NCI-H2029 (cell line): ENCODE data around the gene OR1E2.
"Not testable (repeated sequence)": the region's sequence is repeated elsewhere in the genome, so short reads cannot be mapped to it uniquely, and the experiment has no call there.

Experiments
- DNase-seq: peaks from one replicate; lab custom pipeline; 2025; lab: John Stamatoyannopoulos, UW

Gene OR1E2

DNA sequence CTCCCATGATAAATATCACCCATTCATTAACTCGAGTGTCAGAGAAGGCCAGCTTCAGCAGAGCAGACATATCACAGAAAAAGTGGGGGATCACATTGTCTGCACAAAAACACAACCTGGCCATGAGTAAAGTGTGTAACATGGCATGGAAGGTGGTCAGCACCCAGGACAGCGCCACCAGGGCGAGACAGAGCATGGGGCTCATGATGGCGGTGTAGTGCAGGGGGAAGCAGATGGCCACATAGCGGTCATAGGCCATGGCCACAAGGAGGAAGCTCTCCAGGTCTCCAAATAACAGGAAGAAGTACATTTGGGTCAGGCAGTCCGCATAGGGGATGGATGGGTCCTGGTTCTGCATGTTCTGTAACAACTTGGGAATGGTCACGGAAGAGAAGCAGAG, 35.8 kb downstream of the OR1E2 start:
- DNase-seq: not testable (repeated sequence)

DNA sequence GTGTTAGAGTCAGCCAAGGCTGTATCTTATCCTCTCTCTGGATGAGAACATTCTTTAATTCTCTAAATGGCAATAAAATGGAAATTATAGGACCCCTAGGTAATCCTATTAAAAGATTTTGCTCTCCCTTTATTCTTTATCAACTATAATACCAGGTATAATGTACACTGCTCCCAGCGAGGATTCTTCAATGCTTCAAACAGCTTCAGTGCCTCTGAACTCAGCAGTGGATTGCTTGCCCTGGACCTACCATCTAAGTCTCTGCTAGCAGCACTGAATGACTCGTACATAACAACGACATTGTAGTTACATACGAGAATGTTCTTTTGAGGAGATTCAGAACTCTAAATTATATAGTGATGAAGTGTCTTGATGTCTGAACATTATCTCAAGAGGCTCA, 43.9 kb downstream of the OR1E2 start:
- DNase-seq: no peak

DNA sequence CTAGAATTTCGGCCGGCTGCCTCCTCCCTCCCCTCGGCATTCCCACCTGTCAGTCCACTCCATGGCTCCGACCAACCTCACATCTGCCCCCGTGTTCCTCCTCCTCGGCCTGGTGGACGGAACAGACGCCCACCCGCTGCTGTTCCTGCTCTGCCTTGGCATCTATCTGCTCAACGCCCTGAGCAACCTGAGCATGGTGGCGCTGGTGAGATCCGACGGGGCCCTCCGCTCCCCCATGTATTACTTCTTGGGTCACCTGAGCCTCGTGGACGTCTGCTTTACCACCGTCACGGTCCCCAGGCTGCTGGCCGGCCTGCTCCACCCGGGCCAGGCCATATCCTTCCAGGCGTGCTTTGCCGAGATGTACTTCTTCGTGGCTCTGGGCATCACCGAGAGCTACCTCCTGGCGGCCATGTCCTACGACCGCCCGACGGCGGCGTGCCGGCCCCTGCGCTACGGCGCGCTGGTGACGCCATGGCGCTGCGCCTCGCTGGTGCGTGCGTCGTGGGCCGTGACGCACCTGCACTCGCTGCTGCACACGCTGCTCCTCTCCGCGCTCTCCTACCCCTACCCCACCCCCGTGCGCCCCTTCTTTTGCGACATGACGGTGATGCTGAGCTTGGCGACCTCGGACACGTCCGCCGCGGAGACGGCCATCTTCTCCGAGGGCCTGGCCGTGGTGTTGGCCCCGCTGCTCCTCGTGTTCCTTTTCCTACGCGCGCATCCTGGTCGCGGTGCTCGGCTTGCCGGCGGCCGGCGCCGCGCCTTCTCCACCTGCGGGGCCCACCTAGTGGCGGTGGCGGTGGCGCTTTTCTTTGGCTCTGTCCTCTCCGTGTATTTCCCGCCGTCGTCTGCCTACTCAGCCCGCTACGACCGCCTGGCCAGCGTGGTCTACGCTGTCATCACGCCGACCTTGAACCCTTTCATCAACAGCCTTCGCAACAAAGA, 47.5 kb downstream of the OR1E2 start, which contains the start of gene OR3A2:
OR3A2 (minus strand) TSS at position 440 of the 948 bp plus-strand sequence.
- DNase-seq: no peak
